HEK293T (cell line): ENCODE results near the gene CD79A.
A peak's percentile ranks its signal among the peaks of the same experiment; 100 is the strongest.

Experiments used
- CTCF ChIA-PET: fragments of 350-600 bp; formaldehyde crosslinking; extraction: SDS; loops from one replicate; lab custom pipeline; 2021; ENCODE audit warnings: antibody characterized with exemption, inconsistent platforms; lab: Yijun Ruan, JAX
- POLR2A ChIA-PET: fragments of 350-600 bp; formaldehyde crosslinking; extraction: SDS; loops from one replicate; lab custom pipeline; 2020; ENCODE audit warnings: antibody characterized with exemption, inconsistent platforms; lab: Yijun Ruan, JAX
- DNase-seq: peaks from one replicate; pipeline ENCODE4 v3.0.0; 2012; ENCODE audit warnings: mixed read lengths; ENCODE audit errors: extremely low spot score
- ARNT ChIP-seq: fragments of 450-650 bp; IDR thresholded peaks from 2 replicates; pipeline ENCODE4 v1.6.1; 2017; ENCODE audit warnings: mild to moderate bottlenecking
- BHLHE40 ChIP-seq: fragments of 450-650 bp; IDR thresholded peaks from 2 replicates; pipeline ENCODE4 v1.6.1; 2016; ENCODE audit warnings: mild to moderate bottlenecking, moderate library complexity, borderline replicate concordance
- CTBP1 ChIP-seq: fragments of 450-650 bp; IDR thresholded peaks from 2 replicates; pipeline ENCODE4 v1.6.1; 2016; ENCODE audit warnings: borderline replicate concordance
- ELF4 ChIP-seq: fragments of 450-650 bp; IDR thresholded peaks from 2 replicates; pipeline ENCODE4 v1.6.1; 2017; ENCODE audit warnings: antibody characterized with exemption
- FOXA1 ChIP-seq: fragments of 450-650 bp; IDR thresholded peaks from 2 replicates; pipeline ENCODE4 v1.6.1; 2016; ENCODE audit warnings: mild to moderate bottlenecking
- FOXK2 ChIP-seq: fragments of 450-650 bp; IDR thresholded peaks from 2 replicates; pipeline ENCODE4 v1.6.1; 2016; ENCODE audit warnings: mild to moderate bottlenecking
- FOXM1 ChIP-seq: fragments of 450-650 bp; IDR thresholded peaks from 2 replicates; pipeline ENCODE4 v1.6.1; 2017; ENCODE audit warnings: mild to moderate bottlenecking, borderline replicate concordance
- HDGF ChIP-seq: fragments of 450-650 bp; IDR thresholded peaks from 2 replicates; pipeline ENCODE4 v1.6.1; 2017; ENCODE audit warnings: antibody characterized with exemption, borderline replicate concordance
- L3MBTL2 ChIP-seq: fragments of 450-650 bp; conservative IDR thresholded peaks from 2 replicates; pipeline ENCODE4 v1.6.1; 2016; ENCODE audit warnings: mild to moderate bottlenecking
- LEF1 ChIP-seq: fragments of 450-650 bp; IDR thresholded peaks from 2 replicates; pipeline ENCODE4 v1.6.1; 2017; ENCODE audit warnings: mild to moderate bottlenecking, borderline replicate concordance
- NFRKB ChIP-seq: fragments of 450-650 bp; IDR thresholded peaks from 2 replicates; pipeline ENCODE4 v1.6.1; 2016; ENCODE audit warnings: mild to moderate bottlenecking, moderate library complexity
- PKNOX1 ChIP-seq: fragments of 450-650 bp; IDR thresholded peaks from 2 replicates; pipeline ENCODE4 v1.6.1; 2016
- SP1 ChIP-seq: fragments of 450-650 bp; IDR thresholded peaks from 2 replicates; pipeline ENCODE4 v1.6.1; 2017
- SUZ12 ChIP-seq: fragments of 450-650 bp; IDR thresholded peaks from 2 replicates; pipeline ENCODE4 v1.6.1; 2016; ENCODE audit warnings: mild to moderate bottlenecking
- TARDBP ChIP-seq: fragments of 450-650 bp; IDR thresholded peaks from 2 replicates; pipeline ENCODE4 v1.6.1; 2016
- ZNF384 ChIP-seq: fragments of 450-650 bp; IDR thresholded peaks from 2 replicates; pipeline ENCODE4 v1.6.1; 2016

Gene CD79A

GRCh38 chr19:41876847-41877832 is at the start of gene CD79A:
CD79A (plus strand) TSS chr19:41877279; CDS start chr19:41877305, 26 bp downstream.
- CTCF ChIA-PET: interaction anchor here (1.2 kb wide), 1 partner anchor 57 kb away, joined by 3 read pairs; no protein-coding TSS in a partner anchor
- no peak for TF ChIP-seq SUZ12
- TF ChIP-seq LEF1: no peak
- TF ChIP-seq ELF4: no peak
- TF ChIP-seq PKNOX1: no peak
- no peak for TF ChIP-seq L3MBTL2
- TF ChIP-seq TARDBP: no peak
- TF ChIP-seq ARNT: no peak
- TF ChIP-seq SP1: no peak
- no peak for TF ChIP-seq FOXK2
- TF ChIP-seq HDGF: no peak
- TF ChIP-seq BHLHE40: no peak
- no peak for TF ChIP-seq FOXA1
- no peak for TF ChIP-seq CTBP1
- no peak for TF ChIP-seq FOXM1
- TF ChIP-seq ZNF384: no peak
- no peak for TF ChIP-seq NFRKB
- DNase-seq: no peak
- POLR2A ChIA-PET: no interaction called here

GRCh38 chr19:41837981-41838708 is 38.9 kb upstream of the CD79A start:
- POLR2A ChIA-PET: interaction anchor here (0.9 kb wide), 1 partner anchor 22 kb away, joined by 4 read pairs; the partner anchor contains the start of gene RPS19
- DNase-seq: no peak
- CTCF ChIA-PET: interaction anchor here (0.7 kb wide), 1 partner anchor 43 kb away, joined by 4 read pairs; no protein-coding TSS in a partner anchor
- no peak for TF ChIP-seq HDGF
- TF ChIP-seq FOXK2: no peak
- TF ChIP-seq PKNOX1: no peak
- TF ChIP-seq L3MBTL2: no peak
- TF ChIP-seq NFRKB: no peak
- no peak for TF ChIP-seq LEF1
- no peak for TF ChIP-seq SUZ12
- TF ChIP-seq TARDBP: no peak
- TF ChIP-seq BHLHE40: no peak
- no peak for TF ChIP-seq ELF4
- TF ChIP-seq ARNT: no peak
- TF ChIP-seq FOXA1: no peak
- no peak for TF ChIP-seq CTBP1
- no peak for TF ChIP-seq ZNF384
- no peak for TF ChIP-seq SP1
- TF ChIP-seq FOXM1: no peak

- ChIA-PET POLR2A (interaction anchor here (1.3 kb wide), 1 partner anchor 21 kb away, joined by 7 read pairs; the partner anchor contains the start of gene RPS19), CTCF (no interaction called here)
- DNase-seq: no peak
- no peak for TF ChIP-seq FOXA1
- no peak for TF ChIP-seq SUZ12
- TF ChIP-seq BHLHE40: no peak
- no peak for TF ChIP-seq CTBP1
- no peak for TF ChIP-seq L3MBTL2
- TF ChIP-seq NFRKB: no peak
- TF ChIP-seq ELF4: no peak
- TF ChIP-seq ZNF384: no peak
- no peak for TF ChIP-seq SP1
- no peak for TF ChIP-seq FOXK2
Observed at GRCh38 chr19:41839211-41839610, 37.9 kb upstream of the CD79A start.

GRCh38 chr19:41843371-41843770 is 33.7 kb upstream of the CD79A start:
- ChIA-PET POLR2A (interaction anchor here (0.6 to 1.1 kb wide), 2 partner anchors 13 to 16 kb away, joined by 3 read pairs; partner anchors contain the start of gene RPS19), CTCF (interaction anchor here (1.0 kb wide), 1 partner anchor 50 kb away, joined by 8 read pairs; no protein-coding TSS in a partner anchor)
- no peak for DNase-seq
- TF ChIP-seq ARNT (no peak), CTBP1 (no peak), TARDBP (no peak), PKNOX1 (no peak), FOXA1 (no peak), LEF1 (no peak), FOXK2 (no peak)

GRCh38 chr19:41844601-41845000 is 32.5 kb upstream of the CD79A start, which contains the start of gene LYPD4:
LYPD4 (minus strand) TSS chr19:41844683; CDS start chr19:41839285, 5,398 bp downstream.
- CTCF ChIA-PET: no interaction called here
- POLR2A ChIA-PET: no interaction called here
- TF ChIP-seq L3MBTL2 (peak; percentile 54), TARDBP (no peak)
- no peak for DNase-seq

GRCh38 chr19:41845001-41845050 is 32.3 kb upstream of the CD79A start, which contains the start of gene DMRTC2:
DMRTC2 (plus strand) TSS chr19:41845042; CDS start chr19:41847429, 2,387 bp downstream.
- ChIA-PET CTCF (no interaction called here), POLR2A (no interaction called here)
- DNase-seq: no peak
- TF ChIP-seq PKNOX1 (no peak), SUZ12 (no peak), LEF1 (no peak), FOXK2 (no peak), TARDBP (no peak), BHLHE40 (no peak), FOXM1 (no peak), ARNT (no peak), L3MBTL2 (no peak), HDGF (no peak), NFRKB (no peak), ZNF384 (no peak), FOXA1 (no peak), CTBP1 (no peak), SP1 (no peak), ELF4 (no peak)
